Tibial artery (tissue), 4 donors: Measurements from ENCODE around the gene CDH1.

Experiments used
- DNase-seq, 2 donors: peaks; one replicate each; pipeline ENCODE4 v3.0.0-alpha.2; 2019
- H3K27ac ChIP-seq, 2 donors: fragments of 200-600 bp; sonication (generic) in 1 of 2; 1 replicate in 1 of 2; 2 replicates in 1 of 2; pipeline ENCODE4 v1.5.1; 2018 to 2019; ENCODE audit warnings: mild to moderate bottlenecking in 1 of 2
- H3K27me3 ChIP-seq, 2 donors: fragments of 200-600 bp; sonication (generic) in 1 of 2; one replicate each; pipeline versions ENCODE4 v1.5.1 to v1.6.0; 2016 to 2019
- H3K36me3 ChIP-seq, 3 donors: fragments of 200-600 bp; sonication (generic) in 2 of 3; one replicate each; pipeline ENCODE4 v1.5.1; 2016 to 2019; ENCODE audit warnings: mild to moderate bottlenecking in 2 of 3
- H3K4me1 ChIP-seq, 4 donors: fragments of 200-600 bp; sonication (generic) in 2 of 4; 1 replicate in 3 of 4; 2 replicates in 1 of 4; pipeline ENCODE4 v1.5.1; 2016 to 2019
- H3K4me3 ChIP-seq, 2 donors: fragments of 200-600 bp; sonication (generic) in 1 of 2; 1 replicate in 1 of 2; 2 replicates in 1 of 2; pipeline ENCODE4 v1.5.1; 2018 to 2019; ENCODE audit warnings: mild to moderate bottlenecking in 2 of 2
- H3K9me3 ChIP-seq, 3 donors: fragments of 200-600 bp; sonication (generic) in 1 of 3; one replicate each; pipeline ENCODE4 v1.5.1; 2016 to 2019
- CTCF ChIP-seq, 2 experiments: fragments of 200-600 bp in 1 of 2; fragments of 450-650 bp in 1 of 2; IDR thresholded peaks; one replicate each; pipeline ENCODE4 v1.5.1; 2017 to 2019; ENCODE audit warnings: antibody characterized with exemption in 2 of 2, mild to moderate bottlenecking in 1 of 2, moderate library complexity in 1 of 2
- intact Hi-C: fragments of 100-400 bp; cut with DNase I; formaldehyde crosslinking; loops from one replicate; pipeline ENCODE4 v1.15.0; 2023; ENCODE audit warnings: low total_unique reads

Gene CDH1

GRCh38 chr16:68732042-68732680 is 4.9 kb upstream of the CDH1 start:
- no peak for DNase-seq
- no peak overlapping the region for H3K4me3 ChIP-seq
- H3K9me3 ChIP-seq, result peaks cover 0 to 5% (median 0%) of the 10 kb centered on the region in 3 donors
- intact Hi-C loops, result no loop called here
- no peaks in the 10 kb centered on the region for H3K36me3 ChIP-seq
- no peak overlapping the region for H3K27ac ChIP-seq
- no peak for TF ChIP-seq CTCF (IDR thresholded peaks at IDR 0.05)
- H3K4me1 ChIP-seq, result peaks cover 0 to 5% (median 2%) of the 10 kb centered on the region in 4 donors
- H3K27me3 ChIP-seq, result peaks cover 5 to 32% of the 10 kb centered on the region in 2 donors

- Histone ChIP-seq H3K36me3 (no peaks in the 10 kb centered on the region), H3K9me3 (peaks cover 0 to 5% (median 0%) of the 10 kb centered on the region in 3 donors), H3K4me3 (no peak overlapping the region), H3K27me3 (peaks cover 5 to 39% of the 10 kb centered on the region in 2 donors), H3K4me1 (peaks cover 0 to 12% (median 8%) of the 10 kb centered on the region in 4 donors), H3K27ac (no peak overlapping the region)
- intact Hi-C loops, result no loop called here
- DNase-seq, result no peak
- no peak for TF ChIP-seq CTCF (IDR thresholded peaks at IDR 0.05)
Measured at GRCh38 chr16:68732741-68733399, 4.2 kb upstream of the CDH1 start.

GRCh38 chr16:68733570-68733969 is 3.5 kb upstream of the CDH1 start:
- no peak for TF ChIP-seq CTCF (IDR thresholded peaks at IDR 0.05)
- Histone ChIP-seq H3K4me1 (peaks cover 0 to 15% (median 12%) of the 10 kb centered on the region in 4 donors), H3K4me3 (no peak overlapping the region), H3K27ac (no peak overlapping the region), H3K27me3 (peaks cover 5 to 46% of the 10 kb centered on the region in 2 donors), H3K36me3 (no peaks in the 10 kb centered on the region), H3K9me3 (peaks cover 0 to 5% (median 0%) of the 10 kb centered on the region in 3 donors)
- intact Hi-C loops, result no loop called here
- no peak for DNase-seq

GRCh38 chr16:68734782-68735181 is 2.3 kb upstream of the CDH1 start:
- no peak for DNase-seq
- H3K27ac ChIP-seq, result no peak overlapping the region
- H3K4me3 ChIP-seq, result no peak overlapping the region
- H3K9me3 ChIP-seq, result peaks cover 0 to 5% (median 0%) of the 10 kb centered on the region in 3 donors
- peaks cover 5 to 51% of the 10 kb centered on the region in 2 donors for H3K27me3 ChIP-seq
- no peak for TF ChIP-seq CTCF (IDR thresholded peaks at IDR 0.05)
- H3K36me3 ChIP-seq, result no peaks in the 10 kb centered on the region
- H3K4me1 ChIP-seq, result peaks cover 0 to 15% (median 12%) of the 10 kb centered on the region in 4 donors
- intact Hi-C loops, result no loop called here

GRCh38 chr16:68736561-68736960 is 531 bp upstream of the CDH1 start:
- Histone ChIP-seq H3K9me3 (peaks cover 0 to 5% (median 0%) of the 10 kb centered on the region in 3 donors), H3K36me3 (no peaks in the 10 kb centered on the region), H3K4me3 (no peak overlapping the region), H3K27me3 (peaks cover 5 to 49% of the 10 kb centered on the region in 2 donors), H3K4me1 (peaks cover 0 to 17% (median 13%) of the 10 kb centered on the region in 4 donors), H3K27ac (no peak overlapping the region)
- no peak for TF ChIP-seq CTCF (IDR thresholded peaks at IDR 0.05)
- intact Hi-C loops, result no loop called here
- DNase-seq, result no peak
